ENCODE measurements around the gene UST.

UST gene

GRCh38 chr6:148814869-148815268, 68.0 kb downstream of the UST start:
- no peak overlapping the region for H3K4me2 ChIP-seq (ENCODE audit: low read length)
- no peak overlapping the region for H3K56ac ChIP-seq (ENCODE audit: low read length)
- H2BK5ac ChIP-seq (ENCODE audit: low read length), result no peak overlapping the region
- no peak overlapping the region for H4K5ac ChIP-seq (ENCODE audit: low read length)
- H2BK120ac ChIP-seq (ENCODE audit: low read depth, low read length), result no peak overlapping the region
- no peak overlapping the region for H3K4me3 ChIP-seq (ENCODE audit: low read length)
- peaks cover 15% of the 10 kb centered on the region for H3K79me1 ChIP-seq (ENCODE audit: low read length)
- no peak overlapping the region for H3K4ac ChIP-seq (ENCODE audit: low read depth, low read length)
- H2AK5ac ChIP-seq (ENCODE audit: low read length), result no peak overlapping the region
- H3K27me3 ChIP-seq (ENCODE audit: insufficient read depth, low read length, poor library complexity), result no peaks in the 10 kb centered on the region
- no peaks in the 10 kb centered on the region for H3K36me3 ChIP-seq (ENCODE audit: control insufficient read depth, insufficient read depth, low read length)
- H2BK15ac ChIP-seq (replicated peaks; ENCODE audit: low read depth), result no peak overlapping the region
- 100% methylated on average over 1 of the region's 2 CpGs for WGBS (ENCODE audit: extremely low coverage, insufficient coverage, low lambda C conversion rate)
- H3K27ac ChIP-seq (ENCODE audit: low read depth, low read length), result no peak overlapping the region
- no peak overlapping the region for H3K18ac ChIP-seq (ENCODE audit: low read length)
- no peak overlapping the region for H3K23ac ChIP-seq (ENCODE audit: low read length)
- H3K4me1 ChIP-seq (ENCODE audit: control insufficient read depth, low read depth, low read length), result peaks cover 14% of the 10 kb centered on the region
- no peak overlapping the region for H4K8ac ChIP-seq (ENCODE audit: low read depth, low read length)
- H3K9ac ChIP-seq (ENCODE audit: low read length), result no peak overlapping the region
- no peak for DNase-seq
- H3K79me2 ChIP-seq (ENCODE audit: control insufficient read depth, insufficient read depth, low read length), result peaks cover 7% of the 10 kb centered on the region

GRCh38 chr6:148816117-148816516, 69.3 kb downstream of the UST start:
- H3K56ac ChIP-seq (ENCODE audit: low read length), result no peak overlapping the region
- no peak overlapping the region for H2BK15ac ChIP-seq (replicated peaks; ENCODE audit: low read depth)
- peaks cover 14% of the 10 kb centered on the region for H3K4me1 ChIP-seq (ENCODE audit: control insufficient read depth, low read depth, low read length)
- H3K79me1 ChIP-seq (ENCODE audit: low read length), result peaks cover 15% of the 10 kb centered on the region
- H3K9ac ChIP-seq (ENCODE audit: low read length), result no peak overlapping the region
- no peak overlapping the region for H2AK5ac ChIP-seq (ENCODE audit: low read length)
- H4K8ac ChIP-seq (ENCODE audit: low read depth, low read length), result no peak overlapping the region
- no peak overlapping the region for H3K18ac ChIP-seq (ENCODE audit: low read length)
- no peak overlapping the region for H2BK5ac ChIP-seq (ENCODE audit: low read length)
- H3K79me2 ChIP-seq (ENCODE audit: control insufficient read depth, insufficient read depth, low read length), result peaks cover 7% of the 10 kb centered on the region
- no peak overlapping the region for H3K4ac ChIP-seq (ENCODE audit: low read depth, low read length)
- no peaks in the 10 kb centered on the region for H3K27me3 ChIP-seq (ENCODE audit: insufficient read depth, low read length, poor library complexity)
- H3K4me2 ChIP-seq (ENCODE audit: low read length), result no peak overlapping the region
- no peak overlapping the region for H3K27ac ChIP-seq (ENCODE audit: low read depth, low read length)
- H3K36me3 ChIP-seq (ENCODE audit: control insufficient read depth, insufficient read depth, low read length), result no peaks in the 10 kb centered on the region
- DNase-seq, result no peak
- H2BK120ac ChIP-seq (ENCODE audit: low read depth, low read length), result no peak overlapping the region
- H3K4me3 ChIP-seq (ENCODE audit: low read length), result no peak overlapping the region
- no peak overlapping the region for H4K5ac ChIP-seq (ENCODE audit: low read length)
- no peak overlapping the region for H3K23ac ChIP-seq (ENCODE audit: low read length)

DNA sequence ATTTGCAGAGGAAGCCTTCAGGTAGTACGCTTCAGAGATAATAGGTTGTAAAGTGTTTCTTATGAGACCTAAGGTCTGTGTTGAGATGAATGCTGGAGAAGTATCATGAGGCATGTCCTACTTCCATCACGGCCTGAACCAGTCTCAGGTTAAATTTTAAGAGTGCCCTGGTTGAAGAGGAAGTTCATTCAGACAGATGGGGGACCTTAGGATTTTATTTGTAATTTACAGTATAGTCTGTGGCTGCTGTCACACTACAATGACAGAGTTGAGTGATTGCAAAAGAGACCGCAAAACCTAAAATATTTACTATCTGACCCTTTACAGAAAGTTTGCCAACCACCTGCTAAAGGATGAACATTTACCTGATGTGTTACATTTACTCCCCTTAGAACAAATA, 70.9 kb downstream of the UST start:
- no CpG with 5 or more reads among the region's 3 CpGs for WGBS (ENCODE audit: extremely low coverage, insufficient coverage, low lambda C conversion rate)
- no peaks in the 10 kb centered on the region for H3K36me3 ChIP-seq (ENCODE audit: control insufficient read depth, insufficient read depth, low read length)
- no peak overlapping the region for H2BK15ac ChIP-seq (replicated peaks; ENCODE audit: low read depth)
- H3K23ac ChIP-seq (ENCODE audit: low read length), result no peak overlapping the region
- H3K4ac ChIP-seq (ENCODE audit: low read depth, low read length), result no peak overlapping the region
- H3K4me3 ChIP-seq (ENCODE audit: low read length), result no peak overlapping the region
- no peak overlapping the region for H3K9ac ChIP-seq (ENCODE audit: low read length)
- no peak overlapping the region for H3K56ac ChIP-seq (ENCODE audit: low read length)
- H3K27me3 ChIP-seq (ENCODE audit: insufficient read depth, low read length, poor library complexity), result no peaks in the 10 kb centered on the region
- no peak overlapping the region for H3K18ac ChIP-seq (ENCODE audit: low read length)
- peaks cover 11% of the 10 kb centered on the region for H3K79me2 ChIP-seq (ENCODE audit: control insufficient read depth, insufficient read depth, low read length)
- no peak overlapping the region for H2AK5ac ChIP-seq (ENCODE audit: low read length)
- H3K79me1 ChIP-seq (ENCODE audit: low read length), result peaks cover 11% of the 10 kb centered on the region
- peaks cover 14% of the 10 kb centered on the region for H3K4me1 ChIP-seq (ENCODE audit: control insufficient read depth, low read depth, low read length)
- H3K27ac ChIP-seq (ENCODE audit: low read depth, low read length), result no peak overlapping the region
- no peak overlapping the region for H4K5ac ChIP-seq (ENCODE audit: low read length)
- no peak overlapping the region for H3K4me2 ChIP-seq (ENCODE audit: low read length)
- H2BK5ac ChIP-seq (ENCODE audit: low read length), result no peak overlapping the region
- H4K8ac ChIP-seq (ENCODE audit: low read depth, low read length), result no peak overlapping the region
- no peak for DNase-seq
- H2BK120ac ChIP-seq (ENCODE audit: low read depth, low read length), result no peak overlapping the region

- H3K23ac ChIP-seq (ENCODE audit: low read length), result no peak overlapping the region
- no peak overlapping the region for H2BK120ac ChIP-seq (ENCODE audit: low read depth, low read length)
- no peaks in the 10 kb centered on the region for H3K36me3 ChIP-seq (ENCODE audit: control insufficient read depth, insufficient read depth, low read length)
- H4K8ac ChIP-seq (ENCODE audit: low read depth, low read length), result no peak overlapping the region
- no peak overlapping the region for H3K56ac ChIP-seq (ENCODE audit: low read length)
- peaks cover 12% of the 10 kb centered on the region for H3K79me2 ChIP-seq (ENCODE audit: control insufficient read depth, insufficient read depth, low read length)
- H3K4me3 ChIP-seq (ENCODE audit: low read length), result no peak overlapping the region
- peaks cover 11% of the 10 kb centered on the region for H3K79me1 ChIP-seq (ENCODE audit: low read length)
- no peak overlapping the region for H2BK5ac ChIP-seq (ENCODE audit: low read length)
- no peak overlapping the region for H3K4me2 ChIP-seq (ENCODE audit: low read length)
- no peaks in the 10 kb centered on the region for H3K27me3 ChIP-seq (ENCODE audit: insufficient read depth, low read length, poor library complexity)
- no peak overlapping the region for H2BK15ac ChIP-seq (replicated peaks; ENCODE audit: low read depth)
- no peak overlapping the region for H3K27ac ChIP-seq (ENCODE audit: low read depth, low read length)
- no CpG with 5 or more reads among the region's 7 CpGs for WGBS (ENCODE audit: extremely low coverage, insufficient coverage, low lambda C conversion rate)
- H3K9ac ChIP-seq (ENCODE audit: low read length), result no peak overlapping the region
- DNase-seq, result peak; percentile 63
- no peak overlapping the region for H3K18ac ChIP-seq (ENCODE audit: low read length)
- no peak overlapping the region for H4K5ac ChIP-seq (ENCODE audit: low read length)
- H3K4me1 ChIP-seq (ENCODE audit: control insufficient read depth, low read depth, low read length), result peaks cover 14% of the 10 kb centered on the region
- no peak overlapping the region for H2AK5ac ChIP-seq (ENCODE audit: low read length)
- no peak overlapping the region for H3K4ac ChIP-seq (ENCODE audit: low read depth, low read length)
These were observed 72.2 kb downstream of the UST start for GRCh38 chr6:148818939-148819575.

DNA sequence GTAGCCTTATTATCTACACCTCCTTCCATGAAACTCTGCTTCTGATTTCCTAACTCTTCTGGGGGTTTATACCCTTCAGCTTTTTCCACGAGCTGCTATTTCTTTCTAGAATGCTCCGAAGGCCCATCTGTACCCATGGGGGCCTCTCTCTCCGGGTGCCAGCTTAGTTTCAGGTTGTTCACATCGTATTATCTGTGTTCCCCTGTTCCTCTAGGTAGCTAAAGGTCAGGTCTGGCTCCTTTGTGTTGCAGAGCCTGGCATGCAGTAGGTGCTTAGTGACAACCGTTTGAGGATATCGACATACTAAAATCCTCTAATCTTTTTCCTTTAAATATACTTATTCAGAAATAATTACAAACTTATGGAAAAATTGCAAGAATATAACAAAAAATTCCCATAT, 73.0 kb downstream of the UST start:
- H3K4me2 ChIP-seq (ENCODE audit: low read length), result no peak overlapping the region
- no peak overlapping the region for H2AK5ac ChIP-seq (ENCODE audit: low read length)
- H4K8ac ChIP-seq (ENCODE audit: low read depth, low read length), result no peak overlapping the region
- H3K27ac ChIP-seq (ENCODE audit: low read depth, low read length), result no peak overlapping the region
- peak overlapping the region; percentile 45 for H3K18ac ChIP-seq (ENCODE audit: low read length)
- WGBS (ENCODE audit: extremely low coverage, insufficient coverage, low lambda C conversion rate), result no CpG with 5 or more reads among the region's 6 CpGs
- no peak overlapping the region for H2BK15ac ChIP-seq (replicated peaks; ENCODE audit: low read depth)
- H3K27me3 ChIP-seq (ENCODE audit: insufficient read depth, low read length, poor library complexity), result no peaks in the 10 kb centered on the region
- H3K4me1 ChIP-seq (ENCODE audit: control insufficient read depth, low read depth, low read length), result peaks cover 14% of the 10 kb centered on the region
- no peak overlapping the region for H2BK120ac ChIP-seq (ENCODE audit: low read depth, low read length)
- no peak overlapping the region for H3K23ac ChIP-seq (ENCODE audit: low read length)
- no peak overlapping the region for H3K4me3 ChIP-seq (ENCODE audit: low read length)
- no peak overlapping the region for H3K4ac ChIP-seq (ENCODE audit: low read depth, low read length)
- H3K79me1 ChIP-seq (ENCODE audit: low read length), result peaks cover 8% of the 10 kb centered on the region
- no peak overlapping the region for H2BK5ac ChIP-seq (ENCODE audit: low read length)
- no peak overlapping the region for H3K9ac ChIP-seq (ENCODE audit: low read length)
- DNase-seq, result no peak
- H4K5ac ChIP-seq (ENCODE audit: low read length), result no peak overlapping the region
- no peaks in the 10 kb centered on the region for H3K36me3 ChIP-seq (ENCODE audit: control insufficient read depth, insufficient read depth, low read length)
- H3K56ac ChIP-seq (ENCODE audit: low read length), result no peak overlapping the region
- H3K79me2 ChIP-seq (ENCODE audit: control insufficient read depth, insufficient read depth, low read length), result peaks cover 15% of the 10 kb centered on the region

- H3K4me2 ChIP-seq (ENCODE audit: low read length), result no peak overlapping the region
- no peak overlapping the region for H3K4ac ChIP-seq (ENCODE audit: low read depth, low read length)
- H3K18ac ChIP-seq (ENCODE audit: low read length), result no peak overlapping the region
- no peak overlapping the region for H2BK5ac ChIP-seq (ENCODE audit: low read length)
- peaks cover 7% of the 10 kb centered on the region for H3K4me1 ChIP-seq (ENCODE audit: control insufficient read depth, low read depth, low read length)
- H4K8ac ChIP-seq (ENCODE audit: low read depth, low read length), result no peak overlapping the region
- no peak overlapping the region for H2BK120ac ChIP-seq (ENCODE audit: low read depth, low read length)
- no peak overlapping the region for H2BK15ac ChIP-seq (replicated peaks; ENCODE audit: low read depth)
- H3K23ac ChIP-seq (ENCODE audit: low read length), result no peak overlapping the region
- peaks cover 12% of the 10 kb centered on the region for H3K79me1 ChIP-seq (ENCODE audit: low read length)
- peaks cover 25% of the 10 kb centered on the region for H3K79me2 ChIP-seq (ENCODE audit: control insufficient read depth, insufficient read depth, low read length)
- no peak overlapping the region for H4K5ac ChIP-seq (ENCODE audit: low read length)
- H3K27me3 ChIP-seq (ENCODE audit: insufficient read depth, low read length, poor library complexity), result no peaks in the 10 kb centered on the region
- no peak overlapping the region for H3K27ac ChIP-seq (ENCODE audit: low read depth, low read length)
- H3K4me3 ChIP-seq (ENCODE audit: low read length), result no peak overlapping the region
- no peak overlapping the region for H3K9ac ChIP-seq (ENCODE audit: low read length)
- no peak for DNase-seq
- no peaks in the 10 kb centered on the region for H3K36me3 ChIP-seq (ENCODE audit: control insufficient read depth, insufficient read depth, low read length)
- no peak overlapping the region for H2AK5ac ChIP-seq (ENCODE audit: low read length)
- no peak overlapping the region for H3K56ac ChIP-seq (ENCODE audit: low read length)
These were observed 76.0 kb downstream of the UST start for GRCh38 chr6:148822819-148823218.

All from mesendoderm (in vitro differentiated cells).